GM18499 (cell line): ENCODE data around the gene SEMA6A.

Source experiments
- ATAC-seq: cut with Tn5 transposase; IDR thresholded peaks from one replicate; pipeline ENCODE4 v1.9.1; 2021; ENCODE audit warnings: moderate number of reproducible peaks; ENCODE audit not compliant: insufficient read depth, unreplicated experiment

Gene SEMA6A

GRCh38 chr5:116472274-116472673 lies 102.3 kb downstream of the SEMA6A start:
- ATAC-seq: no peak

- ATAC-seq: no peak
These were observed 105.0 kb downstream of the SEMA6A start for GRCh38 chr5:116469631-116470030.

- ATAC-seq: no peak
These were observed 106.0 kb downstream of the SEMA6A start for GRCh38 chr5:116468583-116468982.

GRCh38 chr5:116467465-116467843 lies 107.2 kb downstream of the SEMA6A start:
- ATAC-seq: no peak

- no peak for ATAC-seq
These were observed 107.7 kb downstream of the SEMA6A start for GRCh38 chr5:116466727-116467464.

- ATAC-seq: no peak
These were observed 109.2 kb downstream of the SEMA6A start for GRCh38 chr5:116465411-116465810.

GRCh38 chr5:116464144-116464708 lies 110.4 kb downstream of the SEMA6A start:
- no peak for ATAC-seq

GRCh38 chr5:116462500-116462899 lies 112.1 kb downstream of the SEMA6A start:
- no peak for ATAC-seq

- no peak for ATAC-seq
These were observed 115.3 kb downstream of the SEMA6A start for GRCh38 chr5:116459301-116459700.

- ATAC-seq: no peak
These were observed 117.6 kb downstream of the SEMA6A start for GRCh38 chr5:116457062-116457461.

- ATAC-seq: no peak
These were observed 118.6 kb downstream of the SEMA6A start for GRCh38 chr5:116456036-116456435.

- no peak for ATAC-seq
These were observed 119.6 kb downstream of the SEMA6A start for GRCh38 chr5:116455061-116455460.

GRCh38 chr5:116454417-116454927 lies 120.2 kb downstream of the SEMA6A start:
- ATAC-seq: peak; percentile 97

- no peak for ATAC-seq
These were observed 120.6 kb downstream of the SEMA6A start for GRCh38 chr5:116453988-116454411.

- ATAC-seq: no peak
These were observed 121.8 kb downstream of the SEMA6A start for GRCh38 chr5:116452774-116453368.

GRCh38 chr5:116451905-116452450 lies 122.6 kb downstream of the SEMA6A start:
- no peak for ATAC-seq

- ATAC-seq: no peak
These were observed 123.6 kb downstream of the SEMA6A start for GRCh38 chr5:116451066-116451465.

- ATAC-seq: no peak
These were observed 125.2 kb downstream of the SEMA6A start for GRCh38 chr5:116449458-116449857.

- no peak for ATAC-seq
These were observed 125.7 kb downstream of the SEMA6A start for GRCh38 chr5:116448870-116449427.

- ATAC-seq: no peak
These were observed 126.2 kb downstream of the SEMA6A start for GRCh38 chr5:116448450-116448849.
